GM19351 (cell line): Measurements from ENCODE around the gene RAB40A.

Experiments used
- ATAC-seq: cut with Tn5 transposase; IDR thresholded peaks from one replicate; pipeline ENCODE4 v1.9.1; 2021; ENCODE audit warnings: mild to moderate bottlenecking, moderate library complexity; ENCODE audit not compliant: unreplicated experiment

Gene RAB40A

DNA sequence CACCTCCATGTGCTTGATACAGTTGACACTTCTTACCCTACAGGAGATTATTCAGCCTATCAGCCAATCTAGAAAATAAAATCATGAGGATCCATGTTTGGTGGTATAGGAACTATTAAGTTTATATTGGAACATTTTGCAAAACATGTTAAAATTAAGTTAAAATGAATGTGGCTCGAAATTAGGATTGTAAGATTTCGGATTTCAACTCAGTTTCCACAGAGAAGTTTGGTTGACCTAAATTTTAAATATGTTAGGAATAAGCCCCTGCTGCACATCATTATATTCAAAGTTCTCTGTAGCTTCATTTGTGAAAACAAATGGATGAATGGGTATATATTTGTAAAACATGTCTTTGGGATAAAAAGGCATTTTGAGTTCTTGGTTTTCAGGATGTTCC is at the start of gene RAB40A:
RAB40A (minus strand) TSS at position 101 of the 400 bp plus-strand sequence. CDS start 18,733 bp downstream, outside the sequence.
- no peak for ATAC-seq

GRCh38 chrX:103565752-103566151 is 46.5 kb upstream of the RAB40A start:
- ATAC-seq, result no peak

GRCh38 chrX:103565197-103565596 is 45.9 kb upstream of the RAB40A start:
- peak; percentile 49 for ATAC-seq

DNA sequence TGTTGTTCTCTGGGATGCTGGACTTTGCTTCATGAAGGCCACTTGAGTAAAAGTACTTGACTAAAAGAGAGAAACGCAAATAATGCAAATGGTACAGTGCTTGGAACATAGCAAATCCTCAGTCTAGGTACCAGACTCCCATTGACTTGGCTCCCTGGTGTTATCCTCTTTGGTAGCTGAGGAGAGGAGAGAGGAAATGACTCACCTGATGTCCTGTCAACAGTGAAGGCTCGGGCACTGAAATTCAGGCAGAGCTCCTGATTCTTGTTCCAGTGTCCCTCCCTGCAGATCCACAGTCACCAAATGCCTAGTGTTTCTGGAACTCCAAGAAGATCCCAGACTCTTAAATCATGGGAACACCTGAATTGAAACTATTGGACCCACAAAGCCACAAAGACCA is 43.5 kb upstream of the RAB40A start:
- no peak for ATAC-seq

DNA sequence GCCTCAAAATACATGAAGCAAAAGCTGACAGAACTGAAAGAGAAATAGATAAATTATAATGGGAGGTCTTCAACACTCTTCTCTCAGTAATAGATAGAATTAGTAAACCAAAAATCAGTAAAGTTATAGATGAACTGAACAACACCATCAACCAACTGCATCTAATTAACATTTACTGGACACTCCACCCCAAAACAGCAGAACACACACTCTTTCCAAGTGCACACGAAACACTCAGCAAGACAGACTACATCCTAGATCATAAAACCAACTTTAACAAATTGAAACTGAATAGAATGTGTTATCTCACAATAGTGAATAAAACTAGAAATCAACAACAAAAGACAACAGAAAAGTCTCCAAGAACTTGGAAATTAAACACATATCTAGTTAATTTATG is 41.0 kb upstream of the RAB40A start:
- no peak for ATAC-seq

DNA sequence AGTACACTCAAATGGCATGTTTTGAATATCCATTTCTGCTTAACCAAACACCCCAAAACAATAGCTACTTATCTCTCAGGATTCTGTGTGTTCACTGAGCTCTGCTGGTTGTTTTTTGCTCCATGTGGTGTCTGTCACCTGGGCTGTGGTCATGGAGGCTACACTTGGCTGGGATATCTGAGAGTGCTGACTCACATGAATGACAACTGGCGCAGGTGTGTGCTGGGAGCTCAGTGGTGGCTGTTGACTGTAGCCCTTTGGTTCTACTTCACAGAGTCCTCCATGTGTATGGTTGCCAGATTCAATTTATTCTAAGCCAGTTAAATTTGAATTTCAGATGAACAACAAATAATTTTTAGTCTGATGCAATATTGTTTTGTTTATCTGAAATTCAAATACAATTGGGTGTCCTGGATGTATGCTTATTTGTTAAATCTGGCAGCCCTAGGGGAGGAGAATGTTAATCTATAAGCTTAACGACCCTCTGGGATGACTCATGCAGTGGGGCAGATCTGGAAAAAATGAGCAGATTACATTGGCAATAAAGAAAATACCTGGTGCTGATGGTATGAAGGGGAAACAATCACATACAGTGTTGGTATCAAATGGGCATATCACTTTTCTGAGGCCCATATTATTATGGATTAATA is 37.8 kb upstream of the RAB40A start:
- no peak for ATAC-seq

- ATAC-seq, result peak; percentile 100
These were observed 35.6 kb upstream of the RAB40A start for GRCh38 chrX:103554687-103555424.

DNA sequence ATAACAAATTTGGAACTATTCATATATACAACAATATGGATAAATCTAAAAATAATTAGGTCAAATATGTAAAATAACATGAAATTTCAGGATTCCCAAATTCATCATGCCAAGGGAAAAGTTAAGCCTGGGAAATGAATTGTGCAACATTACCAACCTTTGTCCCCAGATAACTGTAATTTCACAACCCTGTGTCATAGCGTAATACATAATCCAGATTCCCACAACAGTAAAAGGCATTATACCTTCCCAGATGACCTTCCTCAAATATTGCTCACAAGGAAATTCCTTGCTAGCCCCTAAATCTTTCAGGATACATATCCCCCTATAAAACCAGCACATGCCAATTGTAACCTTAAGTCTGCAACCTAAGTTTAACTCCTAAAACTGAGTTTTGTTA is 32.9 kb upstream of the RAB40A start:
- no peak for ATAC-seq

GRCh38 chrX:103550415-103551051 is 31.2 kb upstream of the RAB40A start:
- no peak for ATAC-seq

- ATAC-seq, result no peak
These were observed 30.6 kb upstream of the RAB40A start for GRCh38 chrX:103549916-103550315.

DNA sequence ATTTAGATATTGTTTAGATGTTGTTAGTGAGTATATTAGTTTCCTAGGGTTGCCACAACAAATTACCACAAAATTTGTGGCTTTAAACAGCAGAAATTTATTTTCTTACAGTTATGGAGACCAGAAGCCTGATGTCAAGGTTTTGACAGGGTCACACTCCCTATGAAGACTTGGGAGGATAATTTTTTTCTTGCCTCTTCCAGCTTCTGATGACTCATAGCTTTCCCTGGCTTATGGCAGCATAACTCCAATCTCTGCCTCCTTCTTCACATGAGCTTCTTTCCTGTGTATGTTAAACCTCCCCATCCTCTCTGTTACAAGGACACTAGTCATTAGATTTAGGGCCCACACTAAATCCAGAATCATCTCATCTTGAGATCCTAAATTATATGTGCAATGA is 20.9 kb upstream of the RAB40A start:
- no peak for ATAC-seq

- ATAC-seq, result no peak
These were observed 20.4 kb upstream of the RAB40A start for GRCh38 chrX:103539695-103540094.

DNA sequence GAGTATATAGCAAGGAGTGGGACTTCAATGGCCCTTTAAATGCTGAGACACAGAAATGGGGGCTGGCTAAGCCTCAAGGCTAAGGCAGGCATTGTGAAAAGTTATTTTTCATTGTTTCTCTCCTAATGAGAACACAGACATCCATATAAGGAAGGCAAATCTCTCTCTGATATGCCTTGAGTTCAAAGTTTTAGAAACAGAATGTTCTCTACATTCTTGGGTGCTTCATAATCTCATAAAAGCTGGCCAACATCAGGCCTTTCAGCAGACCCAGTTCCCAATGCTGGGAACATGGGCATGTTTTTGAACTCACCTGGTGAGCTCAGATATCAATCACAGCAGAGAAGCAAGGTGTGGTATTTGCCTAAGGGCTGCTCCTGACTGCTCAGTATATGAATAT is 19.4 kb upstream of the RAB40A start:
- ATAC-seq, result no peak

GRCh38 chrX:103537871-103538387 is 18.6 kb upstream of the RAB40A start:
- ATAC-seq, result no peak

GRCh38 chrX:103536732-103537131 is 17.4 kb upstream of the RAB40A start:
- no peak for ATAC-seq

DNA sequence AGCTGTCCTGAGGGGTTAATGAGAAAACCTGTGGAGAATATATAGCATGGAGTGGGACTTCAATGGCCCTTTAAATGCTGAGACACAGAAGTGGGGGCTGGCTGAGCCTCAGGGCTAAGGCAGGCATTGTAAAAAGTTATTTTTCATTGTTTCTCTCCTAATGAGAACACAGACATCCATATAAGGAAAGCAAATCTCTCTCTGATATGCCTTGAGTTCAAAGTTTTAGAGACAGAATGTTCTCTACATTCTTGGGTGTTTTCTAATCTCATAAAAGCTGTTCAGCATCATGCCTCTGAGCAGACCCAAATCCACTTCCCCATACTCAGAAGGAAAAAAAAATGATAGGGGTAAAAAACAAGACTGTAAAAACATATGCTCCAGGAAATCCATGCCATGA is 16.8 kb upstream of the RAB40A start:
- ATAC-seq, result no peak

- ATAC-seq, result no peak
These were observed 15.9 kb upstream of the RAB40A start for GRCh38 chrX:103535206-103535605.

GRCh38 chrX:103533511-103534216 is 14.4 kb upstream of the RAB40A start:
- ATAC-seq, result peak; percentile 77

DNA sequence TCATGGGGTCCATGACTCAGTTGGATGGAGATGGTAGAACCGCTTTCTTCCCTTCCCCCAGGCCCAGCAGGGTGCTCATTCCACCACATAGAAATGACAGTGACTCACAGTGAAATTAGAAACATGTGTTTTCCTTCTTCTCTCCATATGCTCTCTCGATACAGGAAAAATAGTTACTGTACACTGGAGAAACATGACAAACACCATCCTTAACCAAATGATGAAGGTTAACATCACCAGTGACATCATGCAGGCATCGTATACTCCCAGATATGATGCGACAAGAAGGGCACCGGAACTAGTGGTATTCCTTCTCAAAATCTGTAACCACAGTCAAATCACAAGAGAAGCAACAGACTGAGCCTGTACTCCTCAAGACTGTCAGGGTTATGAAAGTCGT is 11.7 kb upstream of the RAB40A start:
- ATAC-seq, result no peak

DNA sequence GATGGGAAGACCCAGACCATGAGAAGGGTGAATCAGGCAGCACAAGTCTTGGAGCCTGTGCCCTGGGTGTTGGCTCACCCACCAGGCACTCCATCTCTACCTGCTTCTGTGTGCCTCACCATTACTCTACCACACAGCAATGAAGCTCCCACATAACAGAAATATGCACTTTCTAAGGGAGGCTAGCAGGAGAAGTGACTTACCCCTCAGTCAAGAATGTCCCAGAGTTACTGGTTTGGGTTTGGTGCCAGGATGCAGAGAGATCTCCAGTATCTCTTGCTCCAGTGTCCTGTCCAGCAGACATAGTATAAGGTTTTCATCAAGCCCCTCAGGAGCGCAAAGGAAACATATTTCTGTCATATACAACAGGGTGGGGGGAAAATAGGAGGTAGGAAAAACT is 11.3 kb upstream of the RAB40A start:
- ATAC-seq, result no peak

DNA sequence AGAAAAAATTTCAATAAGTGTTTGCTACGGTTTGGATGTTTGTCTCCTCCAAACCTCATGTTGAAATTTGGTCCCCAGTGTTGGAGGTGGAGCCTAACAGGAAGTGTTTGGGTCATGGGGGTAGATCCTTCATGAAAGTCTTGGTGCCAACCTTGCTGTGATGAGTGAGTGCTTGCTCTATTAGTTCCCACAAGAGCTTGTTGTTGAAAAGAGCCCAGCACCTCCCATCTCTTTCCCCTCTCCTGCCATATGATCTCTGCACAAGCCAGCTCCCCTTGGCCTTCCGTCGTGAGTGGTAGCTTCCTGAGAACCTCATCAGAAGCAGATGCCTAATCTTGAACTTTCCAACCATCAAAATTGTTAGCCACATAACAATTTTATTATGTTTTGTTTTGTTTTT is 10.3 kb upstream of the RAB40A start:
- no peak for ATAC-seq
